Bone marrow (tissue), 2 donors: ENCODE results near the gene AMBP.

ENCODE experiments used
- DNase-seq, 2 donors: peaks; one replicate each; lab custom pipeline; 2025; lab: John Stamatoyannopoulos, UW

AMBP gene

DNA sequence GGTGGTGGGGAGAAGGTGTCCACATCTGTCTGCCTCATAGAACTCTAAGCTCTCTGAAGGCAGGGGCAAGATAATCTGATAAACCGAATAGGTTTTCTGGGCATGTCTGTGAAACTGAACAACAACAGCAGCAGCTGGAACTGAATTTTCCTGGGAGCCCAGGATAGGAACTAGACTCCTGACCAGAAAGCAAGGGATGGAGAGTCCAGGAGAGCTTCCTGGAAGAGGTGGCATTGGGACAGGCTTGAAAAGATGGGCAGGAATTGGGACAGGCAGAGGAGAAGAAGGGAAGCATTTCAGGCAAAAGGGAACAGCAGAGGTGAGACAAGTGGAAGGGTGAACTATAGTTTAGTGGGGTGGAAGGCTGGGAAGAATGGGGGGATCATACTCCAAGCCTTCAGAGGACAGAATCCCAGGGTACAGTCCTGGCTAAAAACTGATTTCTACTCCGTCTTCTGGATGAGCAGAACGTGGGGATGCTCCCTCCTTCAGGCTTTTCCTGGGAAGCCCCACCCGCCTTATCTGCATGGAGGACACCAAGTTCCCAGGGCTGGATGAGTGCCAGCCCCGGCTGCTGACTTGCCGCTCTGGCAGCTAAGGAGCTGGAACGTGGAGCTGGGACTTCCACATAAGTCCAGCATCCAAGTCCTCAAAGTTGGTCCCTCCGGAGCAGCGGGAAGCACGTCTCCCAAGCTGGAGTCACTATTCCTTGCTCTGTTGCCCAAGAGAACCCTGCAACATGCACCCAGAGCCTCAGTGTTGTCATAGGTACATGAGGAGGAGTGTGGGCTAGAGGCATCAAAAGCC, 34.9 kb upstream of the AMBP start:
- no peak for DNase-seq

DNA sequence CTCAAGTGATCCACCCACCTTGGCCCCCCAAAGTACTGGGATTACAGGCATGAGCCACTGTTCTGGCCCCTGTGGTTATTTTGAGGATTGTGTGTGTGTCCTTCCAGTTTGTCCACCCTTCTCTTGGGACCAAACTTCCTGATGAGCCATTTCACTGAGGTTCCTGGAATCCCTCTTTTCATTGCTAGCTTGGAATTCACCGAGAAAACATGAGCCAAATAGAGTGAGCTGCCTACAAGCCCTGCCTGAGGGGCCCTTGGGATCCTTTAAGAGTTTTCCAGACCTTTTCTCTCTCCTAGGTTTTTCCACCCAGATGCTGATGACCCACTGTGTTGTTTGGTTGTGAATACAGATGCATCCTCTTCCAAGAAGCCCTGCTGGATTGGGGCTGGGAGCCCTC, 34.2 kb upstream of the AMBP start:
- DNase-seq: no peak

DNA sequence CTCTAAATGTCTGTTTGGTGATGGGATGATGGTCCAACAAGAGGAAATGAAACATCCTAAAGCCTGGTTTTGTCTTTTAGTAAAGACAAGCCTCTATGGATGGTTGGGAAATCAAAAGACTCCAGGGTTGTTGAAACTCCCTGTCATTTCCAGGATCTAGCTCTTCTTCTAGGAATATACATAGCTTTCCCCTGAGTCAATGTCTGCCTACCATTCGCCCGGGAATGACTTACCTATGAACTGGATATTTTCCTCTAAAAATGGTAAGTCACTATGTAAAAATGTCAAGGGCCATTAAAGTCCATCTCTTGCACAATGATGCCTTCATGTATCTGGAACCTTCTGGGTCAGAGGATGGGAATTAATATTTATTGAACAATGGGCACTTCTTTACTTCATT, 32.1 kb upstream of the AMBP start:
- DNase-seq: no peak

DNA sequence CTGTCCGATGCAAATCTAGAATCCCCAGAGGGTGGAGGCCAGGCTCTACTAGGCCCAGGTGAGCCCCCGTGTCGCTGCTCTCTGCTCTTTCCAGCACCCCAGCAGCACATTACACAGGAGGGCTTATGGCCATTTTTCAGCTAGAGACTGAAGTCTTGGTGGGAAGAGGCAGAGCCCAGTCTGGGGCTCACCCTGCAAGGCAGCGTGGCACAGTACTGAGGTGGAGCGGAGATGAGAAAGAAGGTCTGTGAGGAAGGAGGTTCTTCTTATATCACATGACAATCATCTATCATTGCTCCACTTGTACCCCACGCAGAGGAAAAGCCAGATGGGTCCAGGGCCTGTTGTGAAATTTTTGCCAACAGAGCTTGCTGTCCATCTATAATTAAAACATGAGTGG, 31.0 kb upstream of the AMBP start:
- no peak for DNase-seq

DNA sequence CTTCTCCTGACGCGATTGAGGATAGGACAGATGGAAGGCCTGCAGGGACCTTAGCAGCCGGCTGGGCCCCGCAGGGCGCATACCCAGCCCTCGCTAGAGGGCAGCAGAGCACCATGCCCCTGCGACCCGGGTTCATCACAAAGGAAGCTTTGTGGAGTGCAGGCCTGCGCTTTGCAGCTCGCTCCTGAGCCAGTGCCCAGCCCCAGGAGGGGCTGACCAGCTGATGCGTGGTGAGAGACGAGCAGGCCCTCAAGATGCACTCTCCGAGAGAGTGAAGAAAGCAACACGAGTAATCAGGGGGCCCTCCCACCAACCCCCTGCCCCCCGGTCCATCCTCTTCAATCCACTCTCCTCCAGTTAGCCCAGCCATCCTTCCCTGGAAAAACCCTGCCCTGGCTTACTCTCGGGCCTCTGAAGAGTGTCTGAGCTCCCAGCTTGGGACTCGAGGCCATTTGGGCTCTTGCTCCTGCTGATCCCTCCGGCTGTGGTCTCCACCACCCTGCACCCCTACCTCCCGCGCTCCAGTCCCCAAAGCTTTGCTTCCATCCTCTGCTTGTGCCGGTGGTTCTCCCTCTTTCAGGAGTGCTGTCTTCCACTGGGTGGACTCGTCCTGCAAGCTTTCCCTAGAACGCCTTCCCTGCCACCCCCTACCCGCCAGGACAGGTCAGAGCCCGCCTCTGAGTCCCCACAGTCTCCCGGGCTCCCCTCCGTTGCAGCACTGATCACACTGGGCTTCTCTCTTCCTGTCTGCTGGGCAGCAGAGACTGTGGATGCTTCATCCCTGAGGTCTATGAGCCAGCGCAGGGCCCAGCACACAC, 30.1 kb upstream of the AMBP start:
- DNase-seq: peak; percentile 7 to 17

DNA sequence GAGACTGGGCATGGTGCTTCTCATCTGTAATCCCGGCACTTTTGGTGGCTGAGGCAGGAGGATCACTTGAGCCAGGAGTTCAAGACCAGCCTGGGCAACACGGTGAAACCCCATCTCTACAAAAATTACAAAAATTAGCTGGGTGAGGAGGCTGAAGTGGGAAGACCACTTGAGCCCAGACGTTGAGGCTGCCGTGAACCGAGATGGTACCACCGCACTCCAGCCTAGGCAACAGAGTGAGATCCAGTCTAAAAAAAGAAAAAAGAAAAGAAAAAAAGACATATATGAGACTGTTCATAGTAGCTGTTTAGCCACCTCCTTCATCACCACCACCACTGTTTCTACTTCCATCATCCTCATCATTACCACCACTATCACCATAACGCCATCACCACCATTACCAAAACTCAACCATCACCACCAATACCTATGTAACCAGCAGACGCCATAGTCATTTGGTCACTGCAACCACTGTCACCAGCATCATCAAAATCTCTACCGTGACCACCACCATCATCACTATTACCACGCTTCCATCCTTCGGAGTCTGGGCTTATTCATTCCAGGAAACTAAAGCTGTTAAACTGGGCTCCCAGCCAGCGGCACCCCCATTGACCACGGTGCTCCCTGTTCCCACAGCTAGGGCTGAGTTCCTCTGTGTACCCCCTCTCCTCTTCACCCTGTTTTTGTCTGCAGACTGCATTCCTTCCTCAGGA, 29.3 kb upstream of the AMBP start:
- no peak for DNase-seq

DNA sequence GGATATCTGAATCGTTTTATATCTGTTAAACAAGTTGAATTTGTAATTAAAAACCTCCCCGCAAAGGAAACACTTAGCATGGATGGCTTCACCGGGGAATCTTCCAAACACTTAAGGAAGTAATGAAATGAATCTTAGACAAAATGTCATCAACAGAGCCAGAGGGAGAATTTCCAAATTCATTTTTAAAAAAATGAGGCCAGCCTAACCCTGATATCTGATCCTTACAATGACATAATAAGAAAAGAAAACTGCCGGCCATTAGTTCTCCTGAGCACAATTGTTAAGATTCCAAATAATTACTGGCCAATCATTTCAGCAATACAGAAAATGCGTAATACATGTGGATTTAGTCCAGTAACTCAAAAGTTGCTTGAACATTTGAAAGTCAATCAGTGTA, 27.1 kb upstream of the AMBP start:
- DNase-seq: no peak

DNA sequence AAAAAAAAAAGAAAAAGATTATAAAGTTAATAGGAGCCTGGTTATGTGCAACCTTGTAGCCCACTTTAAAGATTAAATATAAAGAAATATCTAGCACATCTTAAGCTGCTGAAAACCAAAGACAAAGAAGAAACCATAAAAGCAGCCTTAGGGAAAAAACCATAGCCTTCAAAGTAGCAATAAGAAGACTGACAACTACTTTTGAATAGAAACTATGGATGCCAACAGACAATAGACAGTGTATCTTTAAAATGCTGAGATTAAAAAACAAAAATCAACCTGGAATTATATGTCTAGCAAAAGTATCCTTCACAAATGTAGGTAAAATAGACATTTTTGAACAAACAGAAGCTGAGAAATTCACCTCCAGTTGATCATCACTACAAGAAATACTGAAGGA, 24.4 kb upstream of the AMBP start:
- DNase-seq: no peak

DNA sequence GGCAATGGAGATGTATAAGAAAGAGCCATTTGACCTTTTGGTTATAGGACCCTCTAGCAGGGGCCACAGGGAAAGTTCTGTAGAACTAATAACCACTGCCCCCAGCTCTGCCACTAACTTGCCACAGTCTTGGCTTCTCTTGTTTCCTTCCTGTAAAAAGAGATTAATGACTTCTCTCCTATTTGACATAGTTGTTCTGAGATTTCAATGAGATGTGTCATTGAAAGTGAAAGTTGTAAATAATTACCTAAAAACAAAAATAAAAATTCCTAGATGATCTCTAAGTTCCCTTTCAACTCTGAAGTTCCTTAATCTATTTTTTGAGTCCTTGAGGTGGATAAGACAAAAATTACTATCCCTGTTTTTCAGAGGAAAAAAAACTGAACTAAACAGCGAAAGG, 22.4 kb upstream of the AMBP start:
- no peak for DNase-seq

DNA sequence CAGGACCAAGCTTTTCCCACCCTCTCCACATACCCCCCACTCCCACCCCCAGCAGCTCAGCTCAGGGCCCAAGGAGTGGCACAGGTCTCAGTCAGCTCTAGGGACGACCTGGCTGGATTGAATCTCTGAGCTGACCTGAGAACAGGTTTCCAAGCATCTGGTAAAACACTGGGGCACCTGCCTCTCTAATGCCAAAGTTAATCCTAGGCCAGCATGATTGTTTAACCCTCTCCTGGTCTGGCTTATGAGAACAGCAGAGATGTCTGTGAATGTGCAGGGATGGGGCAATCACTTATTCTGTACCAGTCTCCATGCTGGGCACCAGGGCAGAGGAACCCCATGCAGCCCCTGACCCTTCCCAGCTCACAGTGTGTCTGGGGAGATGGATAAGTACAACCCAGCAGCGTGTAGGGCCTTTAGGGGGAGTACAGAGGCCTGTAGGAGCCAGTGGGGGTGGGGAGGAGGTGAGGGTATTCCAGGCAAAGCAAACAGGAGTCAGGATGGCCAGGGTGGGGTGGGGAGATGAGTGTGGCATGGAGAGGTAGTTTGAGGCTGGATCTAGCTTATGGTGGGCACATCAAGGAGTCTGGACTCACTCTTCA, 21.7 kb upstream of the AMBP start:
- no peak for DNase-seq

DNA sequence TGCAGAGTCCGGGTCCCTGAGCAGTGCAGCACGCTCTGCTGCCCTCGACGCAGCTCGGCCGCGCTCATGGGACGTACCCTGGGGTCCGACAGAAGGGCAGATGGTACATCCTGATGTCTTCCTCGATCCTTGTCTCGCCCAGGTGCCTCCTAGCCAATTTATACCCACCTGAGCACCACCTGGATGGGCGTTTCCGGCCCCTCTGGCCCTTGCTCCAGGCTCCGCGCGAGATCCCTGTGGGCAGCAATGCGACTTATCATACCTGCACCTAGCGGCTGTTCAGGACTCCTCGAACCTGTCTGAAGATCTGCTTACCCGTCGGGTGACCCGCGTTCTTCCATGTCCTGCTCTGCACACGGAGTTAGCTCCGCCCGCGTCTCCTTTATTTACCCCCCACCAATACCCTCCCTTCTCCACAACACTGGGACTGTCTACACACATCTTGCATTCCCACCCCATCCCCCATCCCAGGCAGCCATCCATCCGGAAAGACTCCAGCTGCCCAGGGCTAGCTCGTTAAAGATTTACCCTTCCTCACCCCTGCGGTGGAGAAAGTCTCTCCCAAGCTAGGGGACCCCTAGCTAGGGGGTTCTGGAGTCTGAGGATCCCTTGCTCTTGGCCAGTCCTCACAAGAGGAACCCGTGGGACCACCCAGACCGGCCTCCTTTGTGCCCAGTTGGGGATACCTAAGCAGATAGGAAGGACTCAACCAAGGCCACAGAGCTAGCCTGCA, 21.0 kb upstream of the AMBP start, which contains the start of gene KIF12:
KIF12 (minus strand) TSS at position 357 of the 733 bp plus-strand sequence; CDS start at position 341, 16 bp downstream.
- DNase-seq: no peak

DNA sequence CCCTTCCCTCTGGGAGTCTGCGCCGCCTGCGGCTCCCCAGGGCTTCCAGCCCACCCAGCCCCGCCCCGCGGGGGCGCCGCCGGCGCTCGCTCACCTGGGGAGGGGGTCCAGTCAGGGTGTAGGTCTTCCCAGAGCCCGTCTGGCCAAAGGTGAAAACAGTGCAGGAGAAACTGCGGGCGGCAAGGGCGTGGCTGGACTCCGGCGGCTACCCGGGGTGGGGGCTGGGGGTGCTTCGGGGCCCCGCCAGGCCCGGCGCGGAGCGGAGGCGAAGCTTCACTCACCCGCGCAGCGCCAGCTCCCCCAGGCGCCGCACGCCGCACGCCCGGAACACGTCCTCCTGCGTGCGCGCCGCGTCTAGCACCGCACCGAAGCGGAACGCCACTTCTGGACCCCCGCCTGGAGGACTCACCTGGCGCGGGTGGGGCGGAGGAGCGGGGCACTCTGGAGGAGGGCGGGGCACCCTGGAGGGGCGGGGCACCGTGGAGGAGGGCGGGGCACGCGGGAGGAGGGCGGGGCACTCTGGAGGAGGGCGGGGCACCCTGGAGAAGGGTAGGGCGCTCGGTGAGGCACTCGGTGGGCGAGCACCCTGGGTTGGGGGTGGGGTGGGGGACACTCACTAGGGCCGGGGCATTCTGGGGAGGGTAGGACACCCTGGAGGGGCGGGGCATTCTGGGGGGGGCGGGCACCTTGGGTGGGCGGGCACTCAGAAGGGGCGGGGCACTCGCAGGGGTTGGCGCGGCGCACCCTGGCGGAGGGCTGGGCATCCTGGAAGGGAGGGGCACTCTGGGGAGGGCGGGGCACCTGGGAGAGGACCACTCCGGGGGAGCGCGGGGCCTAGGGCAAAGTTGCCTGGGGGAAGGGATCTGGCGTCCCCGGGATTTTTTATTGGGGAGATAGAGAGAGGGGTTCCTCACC, 20.2 kb upstream of the AMBP start:
- DNase-seq: no peak

DNA sequence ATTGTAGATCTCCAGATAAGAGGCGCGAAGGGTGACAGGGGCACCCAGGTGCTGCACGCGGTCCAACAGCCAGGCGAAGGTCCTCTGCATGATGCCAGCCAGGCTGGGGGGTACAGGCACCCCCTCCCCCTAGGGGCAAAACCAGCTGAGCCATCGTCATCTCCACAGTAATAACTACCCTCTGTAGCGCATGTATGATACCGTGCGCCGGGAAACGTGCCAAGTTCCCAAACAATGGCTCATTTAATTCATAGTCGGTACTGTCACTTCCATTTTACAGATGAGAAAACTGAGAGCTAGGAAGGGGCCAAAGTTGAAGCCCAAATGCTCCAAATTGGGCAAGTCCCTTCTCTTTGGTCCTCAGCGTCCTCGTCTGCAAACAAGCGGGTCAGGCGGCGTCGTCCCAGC, 19.5 kb upstream of the AMBP start:
- DNase-seq: no peak

DNA sequence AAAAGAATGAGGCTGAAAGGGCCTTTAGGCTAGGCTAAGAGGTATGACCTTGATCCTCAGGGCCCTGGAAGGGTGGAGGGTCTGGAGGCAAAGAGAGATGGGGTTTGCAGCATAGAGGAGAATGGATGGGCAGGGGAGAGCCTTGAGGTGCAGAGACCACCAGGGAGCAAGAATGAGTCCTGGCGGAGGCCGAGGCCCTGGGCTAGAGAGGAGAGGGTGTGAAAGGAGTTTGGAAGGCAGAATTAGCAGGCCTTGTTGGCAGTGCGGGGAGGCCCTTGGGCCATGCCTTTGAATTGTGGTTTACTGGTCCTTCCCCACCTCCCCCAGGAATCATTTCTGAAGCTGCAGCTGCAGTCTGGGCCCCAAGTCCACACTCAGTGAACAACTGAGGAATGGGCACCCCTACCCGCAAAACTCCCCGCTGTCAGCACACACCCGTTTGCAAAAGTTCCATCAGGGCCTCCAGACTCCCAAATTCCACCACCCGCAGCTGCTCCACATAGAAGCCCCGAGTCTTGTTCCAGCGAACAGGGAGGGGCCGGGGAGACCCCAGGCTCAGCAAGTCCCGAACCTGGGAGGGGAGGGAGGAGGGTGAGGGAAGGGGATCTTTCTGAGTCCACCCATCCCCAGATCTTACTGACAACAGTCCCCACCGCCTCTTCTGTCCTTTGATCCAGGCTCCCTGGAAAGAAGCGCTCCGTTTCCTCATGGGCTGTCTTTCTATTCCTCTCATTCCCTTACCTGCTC, 18.9 kb upstream of the AMBP start:
- no peak for DNase-seq

DNA sequence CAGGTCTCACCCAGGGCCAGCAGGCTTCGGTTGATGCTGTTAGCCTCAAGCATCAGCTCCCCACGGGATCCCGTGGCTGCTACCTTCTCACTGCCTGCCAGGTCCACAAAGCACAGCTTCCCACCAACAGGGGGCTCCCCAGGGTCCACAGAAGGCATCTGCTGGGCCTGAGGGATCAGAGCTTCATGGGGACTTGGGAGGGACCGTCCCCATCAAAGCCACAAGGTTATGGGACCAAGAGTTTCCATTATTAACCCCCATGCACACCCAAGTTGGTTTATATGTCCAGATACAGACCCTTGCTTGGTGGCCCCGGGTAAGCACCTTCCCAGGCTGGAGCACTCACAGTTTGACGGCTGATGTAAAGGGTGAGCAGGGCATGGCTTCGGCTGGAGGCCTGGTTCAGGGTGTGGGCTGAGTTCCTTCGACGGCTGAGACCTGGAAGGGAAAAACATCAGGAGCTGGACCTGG, 18.0 kb upstream of the AMBP start:
- DNase-seq: no peak

DNA sequence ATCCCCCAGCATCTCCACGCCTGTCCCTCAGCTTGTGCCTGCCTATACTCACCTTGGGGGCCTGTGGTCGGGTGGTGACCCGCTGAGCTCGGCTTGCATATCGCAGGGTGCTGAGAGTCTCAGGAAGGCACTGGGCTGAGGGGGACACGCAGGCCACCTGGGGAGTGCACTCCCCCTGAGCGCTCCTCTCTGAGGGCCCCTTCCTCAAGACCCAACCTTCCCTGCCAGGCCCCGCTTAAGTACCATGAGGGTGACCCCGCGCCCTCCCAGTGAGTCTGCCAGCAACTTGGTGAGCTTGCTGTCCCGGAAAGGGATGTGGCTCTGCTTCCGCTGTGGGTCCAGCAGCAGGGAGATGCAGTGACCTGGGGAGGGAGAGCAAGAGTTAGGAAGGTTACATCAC, 16.9 kb upstream of the AMBP start:
- no peak for DNase-seq

DNA sequence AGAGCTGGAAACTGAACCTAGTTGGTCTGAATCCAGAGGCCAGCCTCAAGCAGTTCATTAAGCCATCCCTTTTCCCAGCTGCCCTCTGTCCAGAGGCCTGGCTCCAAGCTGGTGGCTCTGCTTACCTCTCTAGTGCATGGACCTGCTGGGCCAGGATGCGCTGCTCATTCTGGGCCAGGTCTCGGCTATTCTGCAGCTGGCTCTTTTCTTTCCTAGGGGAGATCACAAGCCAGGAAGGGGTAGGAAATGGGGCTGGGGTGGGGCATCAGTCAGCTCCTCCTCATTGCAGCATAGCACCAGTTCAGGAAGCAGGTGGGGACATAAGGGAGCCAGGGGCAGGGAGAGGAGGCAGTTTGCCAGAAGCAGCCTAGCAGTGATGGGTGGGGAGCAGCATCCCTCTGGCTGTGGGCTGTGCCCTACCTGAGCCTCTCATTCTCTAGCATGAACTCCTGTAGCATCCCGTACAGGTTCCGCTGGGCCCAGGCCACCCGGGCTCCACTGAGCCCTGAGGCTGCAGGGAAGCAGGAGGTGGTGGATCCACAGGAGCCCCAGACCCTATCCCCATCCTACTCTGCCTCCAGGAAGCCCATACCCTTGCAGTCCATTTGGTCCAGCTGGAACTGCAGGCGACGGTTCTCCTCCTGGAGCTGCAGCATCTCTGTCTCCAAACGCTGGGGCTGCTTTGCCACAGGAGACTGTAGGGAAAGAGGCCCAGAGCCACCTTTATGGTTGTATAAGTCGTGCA, 15.8 kb upstream of the AMBP start:
- no peak for DNase-seq

DNA sequence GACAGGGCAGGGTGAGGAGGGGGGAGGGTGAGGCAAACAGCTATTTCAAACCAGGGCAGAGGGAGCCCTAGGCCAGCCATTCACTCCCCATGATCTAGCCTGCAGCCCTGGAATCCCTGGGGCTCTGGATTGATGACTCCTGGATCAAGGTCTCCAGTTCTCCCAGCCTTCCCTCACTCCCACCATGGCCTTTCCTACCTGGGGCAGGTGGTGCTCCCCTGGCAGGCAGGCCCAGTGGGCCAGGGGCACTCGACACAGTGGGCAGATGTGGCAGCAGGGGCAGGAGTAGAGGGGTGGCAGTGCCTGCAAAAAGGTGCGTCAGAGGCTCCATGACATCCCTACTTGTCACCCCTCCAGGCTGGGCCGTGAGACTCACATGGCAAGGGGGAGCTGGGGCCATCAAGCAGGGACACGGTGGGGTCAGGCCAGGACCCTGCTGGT, 15.0 kb upstream of the AMBP start:
- DNase-seq: no peak

DNA sequence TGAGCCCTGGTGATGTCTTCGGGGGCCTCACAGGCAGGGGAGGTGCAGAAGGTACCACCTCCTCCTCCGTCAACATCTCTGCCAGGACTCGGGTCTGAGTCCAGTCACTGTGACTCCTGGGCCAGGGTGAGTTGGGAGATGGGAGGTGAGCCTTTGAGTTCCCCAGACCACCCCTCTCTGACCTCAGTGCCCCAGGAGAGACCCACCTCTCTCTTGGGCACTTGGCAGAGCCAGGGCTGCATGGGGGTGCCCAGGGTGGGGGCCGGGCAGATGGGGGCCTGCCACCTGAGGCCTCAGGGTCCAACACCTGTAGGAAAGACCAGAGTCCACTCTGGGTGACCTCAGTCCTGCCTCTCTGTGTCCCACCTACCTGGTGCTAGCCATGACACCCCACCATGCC, 14.2 kb upstream of the AMBP start:
- no peak for DNase-seq
